OCI-LY7 (cell line): Measurements from ENCODE around the gene SRRM4. TPM values are rescaled to one million over a fixed set of nuclear protein-coding genes. Genes with fewer than 3 reads are reported as not detected.
"Not testable (repeated sequence)": the region's sequence is repeated elsewhere in the genome, so short reads cannot be mapped to it uniquely, and the experiment has no call there.

Experiments used
- BruUV-seq: library from RNA; stranded (reverse); fragments of 400-500 nt; replicated peaks from 2 replicates; lab custom pipeline; 2021; lab: Mats Ljungman, UMichigan
- CTCF ChIA-PET: fragments of 300-600 bp; sonication (Branson Sonifier 250); formaldehyde crosslinking; loops from one replicate; lab custom pipeline; 2022; ENCODE audit warnings: antibody characterized with exemption; ENCODE audit not compliant: unreplicated experiment; lab: Charles Lee
- POLR2A ChIA-PET: fragments of 300-600 bp; sonication (Branson Sonifier 250); formaldehyde crosslinking; loops from one replicate; lab custom pipeline; 2022; ENCODE audit warnings: antibody characterized with exemption; lab: Charles Lee
- DNase-seq: peaks from one replicate; pipeline ENCODE4 v3.0.0-alpha.2; 2015; ENCODE audit warnings: low spot score
- H2AFZ ChIP-seq: fragments of 200-600 bp; sonication (generic), shearing (Covaris generic); 2 replicates; pipeline ENCODE4 v1.6.1; 2014; ENCODE audit warnings: mild to moderate bottlenecking, antibody characterized with exemption, low read length, moderate library complexity
- H3K27ac ChIP-seq: fragments of 200-600 bp; sonication (generic); 2 replicates; pipeline ENCODE4 v1.5.1; 2014; ENCODE audit warnings: mixed run types, low read depth, mild to moderate bottlenecking, moderate library complexity, low read length, inconsistent platforms; ENCODE audit not compliant: poor library complexity, severe bottlenecking
- H3K36me3 ChIP-seq: fragments of 200-600 bp; sonication (generic); 2 replicates; pipeline ENCODE4 v1.6.1; 2014; ENCODE audit warnings: mild to moderate bottlenecking, antibody characterized with exemption, low read length, moderate library complexity, mixed read lengths; ENCODE audit not compliant: insufficient read depth
- H3K4me1 ChIP-seq: fragments of 200-600 bp; sonication (generic); 2 replicates; pipeline ENCODE4 v1.5.1; 2014; ENCODE audit warnings: mild to moderate bottlenecking, low read length; ENCODE audit not compliant: insufficient read depth, poor library complexity, severe bottlenecking
- H3K4me2 ChIP-seq: fragments of 200-600 bp; sonication (generic); 2 replicates; pipeline ENCODE4 v1.6.1; 2014; ENCODE audit warnings: mild to moderate bottlenecking, low read length
- H3K4me3 ChIP-seq: fragments of 200-600 bp; sonication (generic); 2 replicates; pipeline ENCODE4 v1.5.1; 2014; ENCODE audit warnings: mild to moderate bottlenecking, low read depth, low read length; ENCODE audit not compliant: poor library complexity, severe bottlenecking
- H3K79me2 ChIP-seq: fragments of 200-600 bp; sonication (generic); 2 replicates; pipeline ENCODE4 v1.6.1; 2016; ENCODE audit warnings: low read depth, mild to moderate bottlenecking, low read length, moderate library complexity, mixed read lengths; ENCODE audit not compliant: insufficient read depth
- H3K9me2 ChIP-seq: fragments of 200-600 bp; sonication (generic); 2 replicates; pipeline ENCODE4 v1.6.1; 2016; ENCODE audit warnings: mild to moderate bottlenecking, low read length, mixed read lengths; ENCODE audit not compliant: insufficient read depth
- H3K9me3 ChIP-seq: fragments of 200-600 bp; sonication (generic); 2 replicates; pipeline ENCODE4 v1.6.1; 2014; ENCODE audit warnings: mild to moderate bottlenecking, mixed run types, low read length, mixed read lengths
- H4K20me1 ChIP-seq: fragments of 200-600 bp; sonication (generic); 2 replicates; pipeline ENCODE4 v1.6.1; 2014; ENCODE audit warnings: mild to moderate bottlenecking, antibody characterized with exemption, low read length, moderate library complexity, mixed read lengths; ENCODE audit not compliant: insufficient read depth
- EZH2phosphoT487 ChIP-seq: fragments of 200-600 bp; sonication (generic); IDR thresholded peaks from 2 replicates; pipeline ENCODE4 v1.6.1; 2018; ENCODE audit warnings: low read depth, borderline replicate concordance, mild to moderate bottlenecking, mixed run types, antibody characterized with exemption, low read length, moderate library complexity, mixed read lengths
- intact Hi-C: fragments of 100-400 bp; cut with micrococcal nuclease; formaldehyde crosslinking; loops from one replicate; pipeline ENCODE4 v1.10.0; 2022; ENCODE audit not compliant: unreplicated experiment
- total RNA-seq, 2 experiments: library from RNA; depleted of rRNA in 1 of 2; stranded (reverse); fragments of >200 nt in 1 of 2; shearing (Covaris generic) in 1 of 2; gene quantifications; 2 replicates each; pipeline ENCODE4 v1.2.3, GENCODE V29; 2014 to 2022
- TF ChIP-seq, protein P1 (sequence below): fragments of 200-600 bp; sonication (generic); conservative IDR thresholded peaks from 2 replicates; pipeline ENCODE4 v1.5.1; 2014; ENCODE audit warnings: mild to moderate bottlenecking, antibody characterized with exemption, low read length, moderate library complexity, mixed read lengths

Gene SRRM4
- total RNA-seq, 2 experiments from 2014 or later: not detected

GRCh38 chr12:119005085-119005484, 23.7 kb downstream of the SRRM4 start:
- TF ChIP-seq, protein P1, sequence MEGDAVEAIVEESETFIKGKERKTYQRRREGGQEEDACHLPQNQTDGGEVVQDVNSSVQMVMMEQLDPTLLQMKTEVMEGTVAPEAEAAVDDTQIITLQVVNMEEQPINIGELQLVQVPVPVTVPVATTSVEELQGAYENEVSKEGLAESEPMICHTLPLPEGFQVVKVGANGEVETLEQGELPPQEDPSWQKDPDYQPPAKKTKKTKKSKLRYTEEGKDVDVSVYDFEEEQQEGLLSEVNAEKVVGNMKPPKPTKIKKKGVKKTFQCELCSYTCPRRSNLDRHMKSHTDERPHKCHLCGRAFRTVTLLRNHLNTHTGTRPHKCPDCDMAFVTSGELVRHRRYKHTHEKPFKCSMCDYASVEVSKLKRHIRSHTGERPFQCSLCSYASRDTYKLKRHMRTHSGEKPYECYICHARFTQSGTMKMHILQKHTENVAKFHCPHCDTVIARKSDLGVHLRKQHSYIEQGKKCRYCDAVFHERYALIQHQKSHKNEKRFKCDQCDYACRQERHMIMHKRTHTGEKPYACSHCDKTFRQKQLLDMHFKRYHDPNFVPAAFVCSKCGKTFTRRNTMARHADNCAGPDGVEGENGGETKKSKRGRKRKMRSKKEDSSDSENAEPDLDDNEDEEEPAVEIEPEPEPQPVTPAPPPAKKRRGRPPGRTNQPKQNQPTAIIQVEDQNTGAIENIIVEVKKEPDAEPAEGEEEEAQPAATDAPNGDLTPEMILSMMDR: no peak
- no peak for TF ChIP-seq EZH2phosphoT487
- no peak for DNase-seq
- Histone ChIP-seq H4K20me1 (no peaks in the 10 kb centered on the region), H3K4me3 (no peak overlapping the region), H3K36me3 (no peaks in the 10 kb centered on the region), H3K79me2 (no peaks in the 10 kb centered on the region), H3K4me2 (no peak overlapping the region), H3K27ac (no peak overlapping the region), H3K9me3 (no peaks in the 10 kb centered on the region), H2AFZ (no peak overlapping the region), H3K4me1 (no peaks in the 10 kb centered on the region), H3K9me2 (no peaks in the 10 kb centered on the region)
- BruUV-seq: no TSS peak
- POLR2A ChIA-PET: no interaction called here
- intact Hi-C loops: no loop called here
- CTCF ChIA-PET: no interaction called here

GRCh38 chr12:119005913-119006312, 24.6 kb downstream of the SRRM4 start:
- no peaks in the 10 kb centered on the region for H3K9me2 ChIP-seq
- no peaks in the 10 kb centered on the region for H3K79me2 ChIP-seq
- TF ChIP-seq EZH2phosphoT487: no peak
- TF ChIP-seq, protein P1: no peak
- no peaks in the 10 kb centered on the region for H3K9me3 ChIP-seq
- intact Hi-C loops: no loop called here
- ChIA-PET POLR2A (interaction anchor here (1.0 kb wide), 1 partner anchor 306 kb away, joined by 3 read pairs; no protein-coding TSS in a partner anchor), CTCF (no interaction called here)
- H3K4me3 ChIP-seq: no peak overlapping the region
- no peaks in the 10 kb centered on the region for H3K36me3 ChIP-seq
- H3K4me1 ChIP-seq: no peaks in the 10 kb centered on the region
- H3K27ac ChIP-seq: no peak overlapping the region
- no peaks in the 10 kb centered on the region for H4K20me1 ChIP-seq
- no TSS peak for BruUV-seq
- no peak for DNase-seq
- no peak overlapping the region for H3K4me2 ChIP-seq
- no peak overlapping the region for H2AFZ ChIP-seq

GRCh38 chr12:119006746-119007145, 25.4 kb downstream of the SRRM4 start:
- no peaks in the 10 kb centered on the region for H3K36me3 ChIP-seq
- no peaks in the 10 kb centered on the region for H3K79me2 ChIP-seq
- TF ChIP-seq EZH2phosphoT487: no peak
- TF ChIP-seq, protein P1: no peak
- no peak overlapping the region for H2AFZ ChIP-seq
- H3K4me2 ChIP-seq: no peak overlapping the region
- no peaks in the 10 kb centered on the region for H3K4me1 ChIP-seq
- intact Hi-C loops: no loop called here
- ChIA-PET CTCF (no interaction called here), POLR2A (interaction anchor here (1.0 kb wide), 1 partner anchor 305 kb away, joined by 3 read pairs; no protein-coding TSS in a partner anchor)
- DNase-seq: no peak
- H3K9me3 ChIP-seq: no peaks in the 10 kb centered on the region
- no peaks in the 10 kb centered on the region for H3K9me2 ChIP-seq
- H4K20me1 ChIP-seq: no peaks in the 10 kb centered on the region
- H3K27ac ChIP-seq: no peak overlapping the region
- no peak overlapping the region for H3K4me3 ChIP-seq
- BruUV-seq: no TSS peak

GRCh38 chr12:119008273-119008672, 26.9 kb downstream of the SRRM4 start:
- POLR2A ChIA-PET: interaction anchor here (0.7 kb wide), 1 partner anchor 278 kb away, joined by 3 read pairs; no protein-coding TSS in a partner anchor

More at GRCh38 chr12:119008273-119008672, 26.9 kb downstream of the SRRM4 start:
- CTCF ChIA-PET, intact Hi-C loops, DNase-seq, H3K36me3 ChIP-seq, H4K20me1 ChIP-seq, BruUV-seq, H3K9me3 ChIP-seq, H3K27ac ChIP-seq, H3K4me2 ChIP-seq, H3K4me1 ChIP-seq, H3K4me3 ChIP-seq, H2AFZ ChIP-seq, H3K79me2 ChIP-seq, H3K9me2 ChIP-seq: not testable (repeated sequence)
